Calu3 (cell line): ENCODE data around the gene SNX11. TPM values are rescaled to one million over a fixed set of nuclear protein-coding genes. Genes with fewer than 3 reads are reported as not detected.

Experiments used
- BruUV-seq: library from RNA; stranded (reverse); fragments of 400-500 nt; replicated peaks from 2 replicates; lab custom pipeline; 2021; lab: Mats Ljungman, UMichigan
- CTCF ChIA-PET: fragments of 300-600 bp; sonication (Branson Sonifier 250); formaldehyde crosslinking; loops from one replicate; lab custom pipeline; 2022; ENCODE audit warnings: antibody characterized with exemption; lab: Charles Lee
- DNase-seq: peaks from one replicate; pipeline ENCODE4 v3.0.0; 2022
- H3K27ac Mint-ChIP-seq: one replicate; pipeline ENCODE4 v1.8.0; 2022; ENCODE audit warnings: mixed read lengths; ENCODE audit not compliant: unreplicated experiment
- H3K27me3 Mint-ChIP-seq: one replicate; pipeline ENCODE4 v1.8.0; 2022; ENCODE audit warnings: mixed read lengths; ENCODE audit not compliant: unreplicated experiment
- H3K36me3 Mint-ChIP-seq: one replicate; pipeline ENCODE4 v1.8.0; 2022; ENCODE audit warnings: mild to moderate bottlenecking, moderate library complexity, mixed read lengths; ENCODE audit not compliant: insufficient read depth, unreplicated experiment
- H3K4me1 Mint-ChIP-seq: one replicate; pipeline ENCODE4 v1.8.0; 2022; ENCODE audit warnings: mild to moderate bottlenecking, low read depth, mixed read lengths; ENCODE audit not compliant: unreplicated experiment
- H3K4me3 Mint-ChIP-seq: one replicate; pipeline ENCODE4 v1.8.0; 2022; ENCODE audit warnings: mild to moderate bottlenecking, low read depth, moderate library complexity, mixed read lengths; ENCODE audit not compliant: unreplicated experiment
- H3K9me3 Mint-ChIP-seq: one replicate; pipeline ENCODE4 v1.8.0; 2022; ENCODE audit warnings: low read depth, mixed read lengths; ENCODE audit not compliant: unreplicated experiment
- CTCF ChIP-seq: fragments of 200-600 bp; IDR thresholded peaks from one replicate; pipeline ENCODE4 v1.8.0; 2022; ENCODE audit warnings: antibody characterized with exemption; ENCODE audit not compliant: unreplicated experiment
- intact Hi-C: fragments of 100-400 bp; cut with micrococcal nuclease; formaldehyde crosslinking; loops from one replicate; pipeline ENCODE4 v1.10.0; 2022; ENCODE audit not compliant: unreplicated experiment
- total RNA-seq: library from RNA; stranded (reverse); gene quantifications from 2 replicates; pipeline ENCODE4 v1.2.3, GENCODE V29; 2022

The SNX11 gene
- total RNA-seq, 1 experiment from 2014 or later = 29.4 TPM

- no peak overlapping the region for H3K4me3 Mint-ChIP-seq
- CTCF ChIA-PET = interaction anchor here (0.9 to 1.5 kb wide), 2 partner anchors 9 to 14 kb away, joined by 3 to 4 read pairs; no protein-coding TSS in a partner anchor
- no peaks in the 10 kb centered on the region for H3K36me3 Mint-ChIP-seq
- H3K27me3 Mint-ChIP-seq = peaks cover 17% of the 10 kb centered on the region
- no peak overlapping the region for H3K27ac Mint-ChIP-seq
- no TSS peak for BruUV-seq
- no peaks in the 10 kb centered on the region for H3K9me3 Mint-ChIP-seq
- TF ChIP-seq CTCF = no peak
- peaks cover 9% of the 10 kb centered on the region for H3K4me1 Mint-ChIP-seq
- intact Hi-C loops = no loop called here
- DNase-seq = no peak
Measured at GRCh38 chr17:48148854-48149786, 41.6 kb downstream of the SNX11 start.

GRCh38 chr17:48149787-48150463, 42.4 kb downstream of the SNX11 start:
- intact Hi-C loops = no loop called here
- DNase-seq = no peak
- Mint-ChIP-seq H3K36me3 (no peaks in the 10 kb centered on the region), H3K27ac (no peak overlapping the region), H3K27me3 (peaks cover 17% of the 10 kb centered on the region), H3K4me1 (peaks cover 15% of the 10 kb centered on the region), H3K9me3 (no peaks in the 10 kb centered on the region), H3K4me3 (no peak overlapping the region)
- CTCF ChIA-PET = interaction anchor here (1.5 kb wide), 1 partner anchor 13 kb away, joined by 3 read pairs; no protein-coding TSS in a partner anchor
- no TSS peak for BruUV-seq
- no peak for TF ChIP-seq CTCF

- CTCF ChIA-PET = no interaction called here
- no peak for TF ChIP-seq CTCF
- no peaks in the 10 kb centered on the region for H3K36me3 Mint-ChIP-seq
- peaks cover 15% of the 10 kb centered on the region for H3K4me1 Mint-ChIP-seq
- H3K27ac Mint-ChIP-seq = no peak overlapping the region
- intact Hi-C loops = no loop called here
- no peak overlapping the region for H3K4me3 Mint-ChIP-seq
- no peaks in the 10 kb centered on the region for H3K9me3 Mint-ChIP-seq
- no peak for DNase-seq
- BruUV-seq = no TSS peak
- H3K27me3 Mint-ChIP-seq = peaks cover 17% of the 10 kb centered on the region
Measured at GRCh38 chr17:48150597-48151001, 43.0 kb downstream of the SNX11 start.

- Mint-ChIP-seq H3K4me3 (no peak overlapping the region), H3K4me1 (peaks cover 15% of the 10 kb centered on the region), H3K9me3 (no peaks in the 10 kb centered on the region), H3K36me3 (no peaks in the 10 kb centered on the region), H3K27ac (no peak overlapping the region), H3K27me3 (peaks cover 17% of the 10 kb centered on the region)
- CTCF ChIA-PET = interaction anchor here (0.6 kb wide), 1 partner anchor 1632 kb away, joined by 3 read pairs; no protein-coding TSS in a partner anchor
- no TSS peak for BruUV-seq
- no peak for DNase-seq
- intact Hi-C loops = no loop called here
- no peak for TF ChIP-seq CTCF
Measured at GRCh38 chr17:48151220-48151619, 43.7 kb downstream of the SNX11 start.
